Hematopoietic multipotent progenitor cell treated with erythropoietin and hydrocortisone succinate and interleukin-3 and kit ligand, for 17 days (in vitro differentiated cells): ENCODE measurements around the gene ATF7IP2.

Experiments
- DNase-seq: peaks from one replicate; pipeline ENCODE4 v3.0.0-alpha.2; 2015; ENCODE audit warnings: low spot score

ATF7IP2 gene

DNA sequence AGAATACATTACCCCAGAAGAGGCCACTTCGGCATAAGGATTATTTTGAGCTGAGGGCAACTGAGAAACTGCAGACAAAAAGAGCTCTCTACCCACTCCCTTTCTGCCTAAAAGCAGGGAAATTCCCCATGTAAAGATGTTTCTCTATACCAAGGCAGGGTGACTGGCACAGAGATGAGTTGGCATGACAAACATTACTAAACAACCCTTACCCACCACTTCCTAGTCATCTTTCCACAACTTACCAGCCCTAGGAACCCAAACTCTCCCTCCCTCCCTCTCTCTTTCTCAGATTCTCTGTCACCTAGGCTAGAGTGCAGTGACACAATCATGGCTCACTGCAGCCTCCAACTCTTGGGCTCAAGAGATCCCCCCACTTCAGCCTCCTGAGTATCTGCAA, 126.0 kb downstream of the ATF7IP2 start:
- DNase-seq = no peak

GRCh38 chr16:10514369-10515055, 128.7 kb downstream of the ATF7IP2 start:
- peak; percentile 40 for DNase-seq

GRCh38 chr16:10517868-10518267, 132.0 kb downstream of the ATF7IP2 start:
- no peak for DNase-seq

DNA sequence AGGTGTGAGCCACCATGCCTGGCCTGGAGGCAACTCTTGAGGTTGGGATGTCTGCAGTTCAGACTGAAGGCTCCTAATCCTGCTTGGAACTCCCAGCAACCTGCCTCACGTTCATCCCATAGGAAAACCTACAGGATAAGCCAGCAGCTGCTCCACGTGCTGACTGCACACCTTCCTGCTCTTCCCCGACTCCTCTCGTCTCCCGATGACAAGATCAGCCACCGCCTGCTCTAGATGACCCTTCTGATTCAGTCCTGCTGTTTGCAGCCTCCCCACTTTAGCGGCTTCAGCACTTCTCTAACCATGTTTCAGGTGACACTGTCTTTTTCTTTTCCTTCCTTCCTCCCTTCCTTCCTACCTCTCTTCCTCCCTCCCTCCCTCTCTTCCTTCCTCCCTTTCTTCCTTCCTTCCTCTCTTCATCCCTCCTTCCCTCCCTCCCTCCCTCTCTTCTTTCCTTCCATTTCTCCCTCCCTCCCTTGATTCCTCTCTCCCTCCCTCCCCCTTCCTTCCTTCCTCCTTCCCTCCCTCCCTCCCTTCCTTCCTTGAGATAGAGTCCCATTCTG, 132.7 kb downstream of the ATF7IP2 start:
- no peak for DNase-seq

- DNase-seq = no peak
Observed at GRCh38 chr16:10519297-10519696, 133.4 kb downstream of the ATF7IP2 start.

DNA sequence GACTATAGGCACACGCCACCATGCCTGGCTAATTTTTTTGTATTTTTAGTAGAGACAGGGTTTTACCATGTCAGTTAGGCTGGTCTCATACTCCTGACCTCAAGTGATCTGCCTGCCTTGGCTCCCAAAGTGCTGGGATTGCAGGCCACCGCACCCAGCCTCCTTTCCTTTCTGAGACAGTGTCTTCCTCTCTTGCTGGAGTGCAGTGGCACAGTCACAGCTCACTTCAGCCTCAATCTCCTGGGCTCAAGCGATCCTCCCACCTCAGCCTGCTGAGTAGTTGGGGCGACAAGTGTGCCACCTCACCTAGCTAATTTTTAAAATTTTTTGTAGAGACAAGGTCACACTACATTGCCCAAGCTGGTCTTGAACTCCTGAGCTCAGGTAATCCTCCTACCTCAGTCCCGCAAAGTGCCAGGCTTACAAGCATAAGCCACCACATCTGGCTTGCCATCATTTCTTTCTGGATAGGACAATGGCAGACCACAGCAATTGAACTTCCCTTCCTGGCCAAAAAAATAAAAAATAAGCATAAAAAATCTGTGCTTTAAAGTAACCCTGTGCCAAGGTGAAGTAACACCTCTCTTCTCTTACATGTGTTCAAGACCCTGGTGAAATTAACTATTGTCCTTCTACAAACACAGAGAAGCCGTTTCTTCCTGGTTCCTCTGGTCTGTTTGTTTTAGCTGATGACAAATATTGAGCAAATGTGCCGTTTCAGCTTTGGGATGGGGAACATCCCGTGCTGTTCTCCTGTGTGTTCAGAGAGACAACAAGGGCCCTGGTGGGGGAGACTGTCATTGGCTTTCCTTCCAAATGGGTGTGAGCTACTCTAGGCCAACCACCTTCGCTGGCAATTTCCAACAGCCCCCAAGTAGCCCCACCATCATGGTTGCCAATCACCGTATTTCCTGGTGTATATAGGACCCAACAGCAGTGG, 134.3 kb downstream of the ATF7IP2 start:
- no peak for DNase-seq

- no peak for DNase-seq
Observed at GRCh38 chr16:10520869-10521578, 135.2 kb downstream of the ATF7IP2 start.

- peak; percentile 67 for DNase-seq
Observed at GRCh38 chr16:10521681-10522274, 135.9 kb downstream of the ATF7IP2 start.

DNA sequence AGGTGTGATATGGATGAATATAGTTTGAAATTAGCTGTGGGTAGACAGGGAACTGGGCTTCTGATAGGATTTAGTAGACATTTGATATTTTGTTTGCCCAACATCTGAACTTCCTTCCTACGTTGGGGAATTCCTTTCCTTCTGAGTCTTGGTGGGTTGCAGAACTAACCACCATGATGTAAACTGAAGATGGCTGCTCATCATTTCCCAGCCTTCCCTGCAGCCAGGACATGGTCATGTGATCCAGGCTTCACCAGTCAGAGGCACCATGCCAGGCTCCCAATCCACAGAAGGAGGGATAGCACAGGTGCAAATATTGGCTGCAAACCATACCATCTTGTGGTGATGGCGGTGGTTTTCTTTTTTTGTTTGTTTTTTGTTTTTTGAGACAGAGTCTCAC, 137.1 kb downstream of the ATF7IP2 start:
- no peak for DNase-seq

DNA sequence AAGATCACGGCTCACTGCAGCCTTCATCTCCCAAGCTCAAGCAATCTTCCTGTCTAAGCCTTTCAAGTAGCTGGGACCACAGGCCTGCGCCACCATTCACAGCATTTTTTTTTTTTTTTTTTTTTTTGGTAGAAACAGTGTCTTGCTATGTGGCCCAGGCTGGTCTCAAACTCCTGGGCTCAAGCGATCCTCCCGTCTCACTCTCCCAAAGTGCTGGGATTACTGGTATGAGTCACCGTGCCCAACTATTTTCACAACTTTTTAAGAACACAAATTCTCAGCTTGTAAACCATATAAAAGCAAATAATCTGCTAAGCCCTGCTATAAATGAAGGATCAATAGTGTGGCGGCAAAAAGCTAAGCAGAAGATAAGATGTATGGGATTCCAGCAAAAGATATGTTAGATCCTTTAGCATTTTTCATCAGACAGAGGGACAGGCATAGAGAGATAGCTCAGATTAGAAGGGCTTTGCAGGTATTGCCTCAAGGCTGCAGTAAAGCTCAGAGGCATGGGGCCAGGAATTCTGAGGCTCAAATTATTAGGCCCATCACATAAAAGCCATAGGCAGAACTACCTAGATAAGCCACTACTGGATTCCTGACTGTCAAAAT, 139.5 kb downstream of the ATF7IP2 start:
- DNase-seq = no peak

GRCh38 chr16:10526962-10527361, 141.1 kb downstream of the ATF7IP2 start:
- DNase-seq = no peak

GRCh38 chr16:10528635-10529034, 142.8 kb downstream of the ATF7IP2 start:
- DNase-seq = no peak

GRCh38 chr16:10529895-10530669, 144.2 kb downstream of the ATF7IP2 start:
- no peak for DNase-seq

DNA sequence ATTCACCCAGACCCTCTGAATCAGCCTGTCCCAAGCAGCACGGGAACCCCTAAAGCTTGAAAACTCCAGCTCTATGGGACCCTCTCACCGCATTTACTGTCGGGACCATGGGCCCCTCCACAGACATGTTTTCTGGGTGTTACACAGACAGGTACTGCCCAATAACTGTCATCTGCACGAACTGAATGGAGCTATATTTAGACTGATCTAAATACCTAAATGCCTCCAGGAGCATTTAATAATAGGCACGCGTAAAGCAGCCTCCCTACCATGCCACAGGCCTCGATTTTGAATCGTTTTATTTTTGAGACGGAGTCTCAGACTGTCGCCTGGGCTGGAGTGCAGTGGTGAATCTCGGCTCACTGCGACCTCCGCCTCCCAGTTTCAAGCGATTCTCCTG, 144.8 kb downstream of the ATF7IP2 start:
- DNase-seq = no peak

DNA sequence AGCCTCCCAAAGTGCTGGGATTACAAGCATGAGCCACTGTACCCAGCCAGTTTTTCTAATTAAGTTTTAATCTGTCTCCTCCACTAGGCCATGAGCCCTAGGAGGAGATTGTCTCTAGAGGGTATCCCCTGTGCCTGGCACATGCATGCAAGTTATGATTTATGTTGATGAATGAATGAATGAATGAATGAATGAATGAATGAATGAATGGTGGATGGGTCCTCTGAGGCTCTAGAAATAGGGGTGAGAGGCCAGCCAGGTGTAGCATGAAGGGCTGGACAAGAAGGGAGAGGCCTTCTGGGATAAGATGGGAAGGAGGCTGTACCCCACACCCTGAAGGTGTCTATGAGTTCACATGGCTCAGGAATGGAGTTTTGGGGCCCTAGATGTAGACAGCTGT, 145.7 kb downstream of the ATF7IP2 start:
- no peak for DNase-seq
